ENCODE data around the gene KRT78.

GRCh38 chr12:52896190-52897100 lies 47.7 kb upstream of the KRT78 start:
- no peak for TF ChIP-seq CTCF (IDR thresholded peaks at IDR 0.05)
- peak; percentile 4 for TF ChIP-seq POLR2A (IDR thresholded peaks at IDR 0.05)
